Stimulated activated naive B cell treated with anti-CD40 and anti-IgM and Interleukin-4, amounts not matched to agents 10 μg/mL and 1 μg/mL and 100 μg/mL, for 72 hours (primary cell): ENCODE data around the gene SLC35B4.
A peak's percentile ranks its signal among the peaks of the same experiment; 100 is the strongest.

ENCODE experiments used
- ATAC-seq, 2 donors: fragments of 150-1000 bp; cut with Tn5 transposase; replicated peaks; 2 replicates each; pipeline ENCODE4 v1.10.0; 2021; ENCODE audit warnings: moderate library complexity in 1 of 2
- DNase-seq: peaks from one replicate; pipeline ENCODE4 v3.0.0; 2021
- H3K27ac Mint-ChIP-seq: one replicate; pipeline ENCODE4 v1.8.0; 2022; ENCODE audit warnings: mild to moderate bottlenecking, mixed read lengths
- H3K27me3 Mint-ChIP-seq, 2 donors: one replicate each; pipeline ENCODE4 v1.8.0; 2022; ENCODE audit warnings: mixed read lengths in 2 of 2
- H3K36me3 Mint-ChIP-seq, 2 donors: one replicate each; pipeline ENCODE4 v1.8.0; 2022; ENCODE audit warnings: mixed read lengths in 2 of 2, mild to moderate bottlenecking in 1 of 2
- H3K4me1 Mint-ChIP-seq, 2 donors: one replicate each; pipeline ENCODE4 v1.8.0; 2022; ENCODE audit warnings: mixed read lengths in 2 of 2, mild to moderate bottlenecking in 1 of 2
- H3K4me3 Mint-ChIP-seq, 2 donors: one replicate each; pipeline ENCODE4 v1.8.0; 2022; ENCODE audit warnings: mild to moderate bottlenecking in 2 of 2, mixed read lengths in 2 of 2, moderate library complexity in 1 of 2
- H3K9me3 Mint-ChIP-seq, 2 donors: one replicate each; pipeline ENCODE4 v1.8.0; 2022; ENCODE audit warnings: mixed read lengths in 2 of 2, mild to moderate bottlenecking in 1 of 2

The SLC35B4 gene

DNA sequence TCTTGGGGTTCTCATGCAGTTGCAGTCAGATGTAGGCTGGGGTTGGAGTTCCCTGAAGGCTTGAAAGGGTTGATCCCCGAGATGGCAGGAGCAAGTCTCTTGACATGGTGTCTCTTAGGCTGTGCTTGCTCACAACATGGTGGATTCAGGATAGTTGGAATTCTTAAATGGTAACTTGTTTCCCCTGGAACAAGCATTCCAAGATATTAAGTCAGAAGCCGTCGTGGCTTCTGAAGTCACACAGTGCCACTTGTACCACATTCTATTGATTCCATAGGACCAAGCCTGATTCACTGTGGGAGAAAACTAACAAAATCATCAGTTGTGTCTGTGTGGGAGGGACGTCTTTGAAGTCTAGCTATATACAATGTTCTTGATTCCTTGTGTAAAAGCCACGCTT is 3.5 kb upstream of the SLC35B4 start:
- Mint-ChIP-seq H3K27me3 (peaks cover 8 to 12% of the 10 kb centered on the region in 2 donors), H3K27ac (no peak overlapping the region), H3K4me3 (no peak overlapping the region), H3K36me3 (no peaks in the 10 kb centered on the region), H3K9me3 (peaks cover 0 to 3% of the 10 kb centered on the region in 2 donors), H3K4me1 (peaks cover 9 to 17% of the 10 kb centered on the region in 2 donors)
- DNase-seq, result no peak
- ATAC-seq, result no peak

DNA sequence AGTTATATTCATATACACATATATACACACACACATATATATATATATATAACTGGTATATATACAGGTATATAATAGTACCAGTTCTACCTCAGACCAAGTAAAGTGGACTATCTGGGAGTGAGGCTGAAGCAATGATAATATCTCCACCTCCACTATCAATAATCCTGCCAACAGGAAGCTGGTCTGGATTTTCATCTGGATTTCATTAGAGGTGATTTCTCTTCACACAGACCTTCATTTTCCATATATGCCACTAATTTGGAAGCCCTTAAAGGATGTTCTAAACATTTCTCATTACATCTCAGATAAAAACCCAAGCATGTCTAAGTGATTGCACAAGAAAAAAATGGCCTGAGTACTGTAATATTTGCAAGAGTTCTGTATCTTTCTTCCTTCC is 1.7 kb upstream of the SLC35B4 start:
- Mint-ChIP-seq H3K27ac (no peak overlapping the region), H3K27me3 (peaks cover 6 to 9% of the 10 kb centered on the region in 2 donors), H3K4me3 (no peak overlapping the region), H3K9me3 (no peaks in the 10 kb centered on the region), H3K36me3 (no peaks in the 10 kb centered on the region), H3K4me1 (peaks cover 9 to 20% of the 10 kb centered on the region in 2 donors)
- DNase-seq, result no peak
- no peak for ATAC-seq

GRCh38 chr7:134317434-134317833 is 704 bp upstream of the SLC35B4 start:
- ATAC-seq (peak in 1 of 2 donors; percentile 1), DNase-seq (no peak)
- H3K36me3 Mint-ChIP-seq, result no peaks in the 10 kb centered on the region
- H3K4me3 Mint-ChIP-seq, result peak overlapping the region; percentile 92 to 94
- peaks cover 4 to 6% of the 10 kb centered on the region in 2 donors for H3K27me3 Mint-ChIP-seq
- peaks cover 11 to 20% of the 10 kb centered on the region in 2 donors for H3K4me1 Mint-ChIP-seq
- H3K9me3 Mint-ChIP-seq, result no peaks in the 10 kb centered on the region
- H3K27ac Mint-ChIP-seq, result peak overlapping the region; percentile 95

DNA sequence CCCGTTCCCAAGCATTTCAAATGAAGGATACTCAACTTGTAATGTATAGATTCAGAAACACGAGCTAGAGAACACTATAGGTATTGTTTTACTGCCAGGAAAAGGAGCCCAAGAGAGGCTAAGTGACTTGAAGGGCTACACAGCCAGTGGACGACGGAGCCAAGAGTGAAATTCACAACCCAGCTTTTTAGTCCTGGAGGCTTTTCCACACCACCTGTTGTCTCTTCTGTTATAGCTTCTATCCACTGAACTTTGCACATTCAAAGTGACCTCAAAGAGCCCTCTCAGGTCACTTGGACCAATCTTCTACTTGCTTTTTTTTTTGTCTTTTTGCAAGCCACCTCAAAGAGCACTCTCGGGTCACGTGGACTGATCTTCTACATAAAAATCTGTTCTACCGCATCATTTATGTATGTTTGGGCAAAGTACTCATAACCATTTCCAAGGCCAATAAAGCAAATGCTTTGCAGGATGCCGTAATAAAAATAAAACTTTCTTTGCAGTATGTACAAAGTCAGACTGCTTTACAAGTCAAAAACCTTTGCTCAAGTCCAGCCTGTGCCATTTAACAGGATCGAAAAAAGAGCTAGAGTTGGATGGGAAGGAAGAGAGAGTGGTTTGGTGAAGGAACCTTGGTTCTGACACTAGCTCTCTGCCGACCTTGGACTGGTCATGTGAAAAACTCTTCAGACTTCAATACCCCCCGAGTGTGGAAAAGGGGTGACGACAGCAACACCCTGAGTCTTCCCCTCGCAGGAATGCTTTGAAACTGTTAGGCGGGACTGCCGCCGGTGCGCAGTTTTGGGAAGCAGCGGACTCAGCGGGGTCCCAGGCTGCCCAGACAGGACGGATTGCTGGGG is 821 bp downstream of the SLC35B4 start:
- H3K27ac Mint-ChIP-seq, result peak overlapping the region; percentile 95
- ATAC-seq, result peak; percentile 8 to 13
- DNase-seq, result no peak

GRCh38 chr7:134313543-134313942 is 3.2 kb downstream of the SLC35B4 start:
- ATAC-seq (no peak), DNase-seq (no peak)
- Mint-ChIP-seq H3K4me3 (no peak overlapping the region), H3K27me3 (no peaks in the 10 kb centered on the region), H3K4me1 (peaks cover 14 to 20% of the 10 kb centered on the region in 2 donors), H3K36me3 (peaks cover 3 to 9% of the 10 kb centered on the region in 2 donors), H3K9me3 (no peaks in the 10 kb centered on the region), H3K27ac (no peak overlapping the region)

More for the DNA sequence above, 821 bp downstream of the SLC35B4 start:
- no peaks in the 10 kb centered on the region for H3K9me3 Mint-ChIP-seq
- H3K36me3 Mint-ChIP-seq, result peaks cover 3% of the 10 kb centered on the region in 2 donors
- H3K4me3 Mint-ChIP-seq, result peak overlapping the region; percentile 92 to 94
- H3K27me3 Mint-ChIP-seq, result no peaks in the 10 kb centered on the region
- peaks cover 14 to 20% of the 10 kb centered on the region in 2 donors for H3K4me1 Mint-ChIP-seq

GRCh38 chr7:134312717-134313116 is 4.0 kb downstream of the SLC35B4 start:
- no peaks in the 10 kb centered on the region for H3K9me3 Mint-ChIP-seq
- no peak overlapping the region for H3K27ac Mint-ChIP-seq
- DNase-seq (no peak), ATAC-seq (no peak)
- no peaks in the 10 kb centered on the region for H3K27me3 Mint-ChIP-seq
- H3K4me3 Mint-ChIP-seq, result no peak overlapping the region
- peaks cover 14 to 19% of the 10 kb centered on the region in 2 donors for H3K4me1 Mint-ChIP-seq
- peaks cover 8 to 15% of the 10 kb centered on the region in 2 donors for H3K36me3 Mint-ChIP-seq

GRCh38 chr7:134311807-134312206 is 4.9 kb downstream of the SLC35B4 start:
- H3K4me1 Mint-ChIP-seq, result peaks cover 11 to 13% of the 10 kb centered on the region in 2 donors
- ATAC-seq, result no peak
- H3K27ac Mint-ChIP-seq, result no peak overlapping the region
- no peak overlapping the region for H3K4me3 Mint-ChIP-seq
- peaks cover 8 to 15% of the 10 kb centered on the region in 2 donors for H3K36me3 Mint-ChIP-seq
- H3K9me3 Mint-ChIP-seq, result no peaks in the 10 kb centered on the region
- H3K27me3 Mint-ChIP-seq, result no peaks in the 10 kb centered on the region
- DNase-seq, result no peak

- H3K27ac Mint-ChIP-seq, result no peak overlapping the region
- no peak overlapping the region for H3K4me3 Mint-ChIP-seq
- peaks cover 25 to 39% of the 10 kb centered on the region in 2 donors for H3K36me3 Mint-ChIP-seq
- H3K9me3 Mint-ChIP-seq, result no peaks in the 10 kb centered on the region
- ATAC-seq (no peak), DNase-seq (no peak)
- no peaks in the 10 kb centered on the region for H3K27me3 Mint-ChIP-seq
- H3K4me1 Mint-ChIP-seq, result peaks cover 0 to 7% of the 10 kb centered on the region in 2 donors
Measured at GRCh38 chr7:134308548-134308947, 8.2 kb downstream of the SLC35B4 start.

DNA sequence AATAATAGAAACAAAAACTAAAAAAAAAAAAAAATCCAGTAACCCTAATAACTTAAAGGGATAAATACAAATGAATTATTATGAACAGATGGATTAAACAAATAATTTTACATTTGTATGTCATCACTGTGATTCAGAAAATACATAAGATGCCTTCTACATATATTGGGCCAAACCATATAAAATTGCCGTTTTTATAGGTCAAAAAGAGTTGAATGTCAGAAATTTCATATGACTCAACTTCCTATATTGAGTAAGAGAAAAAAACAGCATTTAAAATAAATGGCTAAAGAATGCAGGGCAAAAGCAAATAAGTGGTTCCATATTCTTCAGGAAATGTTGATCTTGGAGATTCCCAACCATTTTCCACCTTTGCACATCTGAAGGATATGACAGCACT is 9.4 kb downstream of the SLC35B4 start:
- Mint-ChIP-seq H3K36me3 (peaks cover 25 to 46% of the 10 kb centered on the region in 2 donors), H3K9me3 (no peaks in the 10 kb centered on the region), H3K27me3 (no peaks in the 10 kb centered on the region)

DNA sequence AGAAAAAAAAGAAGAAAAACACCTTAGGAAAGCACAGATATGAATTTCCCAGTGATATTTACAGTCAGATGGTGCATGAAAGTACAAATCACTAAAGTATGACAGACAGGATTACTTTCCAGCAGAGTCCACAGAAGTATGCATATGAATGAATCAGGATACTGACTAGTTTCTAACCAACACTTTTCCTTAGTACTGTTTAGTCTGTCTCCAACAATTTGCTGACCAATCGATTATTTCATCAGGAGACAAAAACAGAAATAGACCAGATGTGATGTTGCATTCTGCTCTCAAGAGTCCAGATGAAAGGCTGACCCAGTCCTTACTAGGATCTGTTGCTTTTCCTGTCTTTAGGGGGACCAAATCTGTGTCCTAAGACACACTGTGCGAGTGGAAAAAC is 14.6 kb downstream of the SLC35B4 start:
- H3K27me3 Mint-ChIP-seq, result no peaks in the 10 kb centered on the region
- DNase-seq (no peak), ATAC-seq (no peak)
- peaks cover 0 to 2% of the 10 kb centered on the region in 2 donors for H3K4me1 Mint-ChIP-seq
- H3K9me3 Mint-ChIP-seq, result no peaks in the 10 kb centered on the region
- no peak overlapping the region for H3K27ac Mint-ChIP-seq
- H3K4me3 Mint-ChIP-seq, result no peak overlapping the region
- peaks cover 34 to 57% of the 10 kb centered on the region in 2 donors for H3K36me3 Mint-ChIP-seq

More for the DNA sequence above, 9.4 kb downstream of the SLC35B4 start:
- peaks cover 0 to 5% of the 10 kb centered on the region in 2 donors for H3K4me1 Mint-ChIP-seq
- no peak overlapping the region for H3K4me3 Mint-ChIP-seq
- no peak overlapping the region for H3K27ac Mint-ChIP-seq
- ATAC-seq, result no peak
- DNase-seq, result no peak

DNA sequence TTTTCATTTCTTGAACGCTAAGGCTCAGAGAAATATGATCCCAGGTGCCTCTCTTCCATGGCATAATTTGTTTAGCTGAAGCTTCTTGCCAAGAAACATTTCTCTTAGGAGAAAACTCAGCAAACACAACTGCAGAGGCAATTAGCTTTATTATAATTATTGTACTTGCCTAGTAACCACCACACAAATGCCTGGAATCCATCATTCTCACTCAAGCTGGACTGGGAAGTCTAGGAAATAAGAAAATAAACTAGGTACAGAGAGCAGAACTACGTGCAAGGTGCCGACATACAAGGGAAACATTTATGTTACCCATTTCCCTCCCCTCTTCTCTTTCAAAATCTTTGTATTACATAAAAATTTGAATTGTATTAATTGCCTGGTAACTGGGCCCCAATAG is 15.1 kb downstream of the SLC35B4 start:
- DNase-seq, result no peak
- H3K27me3 Mint-ChIP-seq, result no peaks in the 10 kb centered on the region
- peaks cover 0 to 2% of the 10 kb centered on the region in 2 donors for H3K4me1 Mint-ChIP-seq
- peaks cover 34 to 56% of the 10 kb centered on the region in 2 donors for H3K36me3 Mint-ChIP-seq
- H3K27ac Mint-ChIP-seq, result no peak overlapping the region
- no peaks in the 10 kb centered on the region for H3K9me3 Mint-ChIP-seq
- H3K4me3 Mint-ChIP-seq, result no peak overlapping the region
- no peak for ATAC-seq

- Mint-ChIP-seq H3K36me3 (peaks cover 37 to 55% of the 10 kb centered on the region in 2 donors), H3K9me3 (no peaks in the 10 kb centered on the region), H3K4me1 (no peaks in the 10 kb centered on the region), H3K27me3 (no peaks in the 10 kb centered on the region), H3K4me3 (no peak overlapping the region), H3K27ac (no peak overlapping the region)
- no peak for ATAC-seq
- DNase-seq, result no peak
Measured at GRCh38 chr7:134300988-134301387, 15.7 kb downstream of the SLC35B4 start.

DNA sequence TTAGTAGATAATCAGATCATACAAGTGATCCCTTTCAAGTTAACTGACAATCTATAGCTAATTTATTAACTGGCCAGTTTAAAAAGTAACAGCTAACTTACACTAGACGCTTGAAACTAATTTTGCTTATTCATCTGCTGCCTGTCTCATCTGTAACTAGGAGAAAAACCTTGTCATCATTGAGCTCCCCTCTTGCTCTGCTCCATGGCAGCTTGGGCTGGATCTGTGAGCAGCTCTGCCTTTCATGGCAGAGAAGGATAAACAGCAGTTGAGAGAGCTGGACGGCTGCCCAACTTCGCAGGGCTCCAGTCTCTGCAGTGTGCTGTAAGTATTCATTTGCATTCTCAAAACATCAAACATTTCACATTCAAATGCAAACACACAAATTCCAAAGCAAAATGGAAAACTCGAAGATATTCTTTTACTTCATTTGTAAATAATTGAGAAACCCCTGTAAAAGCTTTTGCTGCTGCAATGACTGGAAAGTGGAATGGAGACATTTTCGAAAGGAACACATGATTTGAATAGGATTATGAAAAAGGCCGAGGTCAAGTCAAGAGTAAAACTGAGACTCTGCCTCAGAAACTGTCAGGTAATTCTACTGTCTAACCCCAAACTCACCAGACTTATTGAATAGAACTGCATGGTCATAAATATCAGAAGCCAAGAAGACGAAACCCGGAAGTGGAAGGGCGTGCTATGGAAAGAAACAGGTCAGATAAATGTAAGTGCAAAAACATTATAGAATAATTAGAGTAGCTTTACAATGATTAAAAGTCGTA is 17.6 kb downstream of the SLC35B4 start:
- Mint-ChIP-seq H3K27me3 (no peaks in the 10 kb centered on the region), H3K36me3 (peaks cover 38 to 59% of the 10 kb centered on the region in 2 donors), H3K4me1 (peaks cover 2 to 3% of the 10 kb centered on the region in 2 donors), H3K9me3 (no peaks in the 10 kb centered on the region), H3K27ac (no peak overlapping the region), H3K4me3 (no peak overlapping the region)
- DNase-seq (no peak), ATAC-seq (no peak)

- H3K27ac Mint-ChIP-seq, result no peak overlapping the region
- ATAC-seq (no peak), DNase-seq (no peak)
- no peaks in the 10 kb centered on the region for H3K27me3 Mint-ChIP-seq
- H3K4me1 Mint-ChIP-seq, result peaks cover 11 to 17% of the 10 kb centered on the region in 2 donors
- peaks cover 37 to 51% of the 10 kb centered on the region in 2 donors for H3K36me3 Mint-ChIP-seq
- no peaks in the 10 kb centered on the region for H3K9me3 Mint-ChIP-seq
- no peak overlapping the region for H3K4me3 Mint-ChIP-seq
Measured at GRCh38 chr7:134297489-134297888, 19.2 kb downstream of the SLC35B4 start.
